ENCODE measurements around the gene HUWE1. TPM values are rescaled to one million over a fixed set of nuclear protein-coding genes. Genes with fewer than 3 reads are reported as not detected.

Gene HUWE1
- total RNA-seq, 1 donor from 2014 or later: 108 TPM

DNA sequence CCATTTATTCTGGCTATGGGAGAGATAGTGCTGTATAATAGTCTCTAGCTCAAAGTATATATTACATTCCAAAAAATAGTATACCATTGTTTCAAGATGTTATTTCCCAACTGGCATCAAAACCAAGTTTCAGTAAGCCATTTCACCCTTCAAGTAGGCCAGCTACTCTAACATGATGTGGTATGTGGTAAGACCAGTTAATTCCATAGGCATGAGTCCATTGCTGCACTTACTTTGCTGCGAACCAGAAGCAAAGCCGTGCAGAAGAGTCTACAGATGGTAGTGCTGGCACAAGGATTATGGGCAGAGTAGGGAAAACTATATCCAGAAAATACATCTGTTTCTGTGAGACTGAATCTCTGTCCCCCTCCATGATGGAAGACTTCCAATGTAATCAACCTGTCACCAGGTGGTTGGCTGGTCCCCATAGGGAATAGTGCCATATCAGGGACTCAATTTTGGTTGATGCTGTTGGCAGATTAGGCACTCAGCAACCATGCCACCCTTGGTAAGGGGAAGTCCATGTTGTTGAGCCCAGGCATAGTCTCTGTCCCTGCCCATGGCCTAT is 202.6 kb downstream of the HUWE1 start:
- peaks cover 0 to 2% (median 0%) of the 10 kb centered on the region in 3 donors for H3K4me1 ChIP-seq (ENCODE audit: control insufficient read depth in 3 of 3, insufficient read depth in 3 of 3, low read length in 3 of 3)
- peaks cover 0 to 4% (median 0%) of the 10 kb centered on the region in 3 donors for H3K27me3 ChIP-seq (ENCODE audit: control insufficient read depth in 3 of 3, insufficient read depth in 3 of 3, low read length in 3 of 3)

DNA sequence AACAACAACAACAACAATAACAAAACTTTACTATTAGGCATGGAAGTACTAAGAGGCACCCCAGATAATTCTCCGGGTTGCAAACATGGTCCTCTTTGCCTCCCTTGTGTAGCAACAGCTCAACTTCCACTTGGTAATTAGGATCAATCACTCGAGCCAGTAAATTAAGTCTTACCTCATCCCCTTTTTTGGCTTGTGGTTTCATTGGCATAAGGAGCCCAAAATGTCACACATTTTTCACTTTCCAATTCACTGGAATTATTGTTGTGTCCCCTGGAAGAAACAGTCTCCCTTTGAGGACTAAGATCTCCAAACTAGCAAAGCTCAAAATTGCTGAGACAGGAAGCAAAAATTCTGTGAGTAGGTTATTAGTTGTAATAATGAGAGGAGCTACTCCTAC is 203.1 kb downstream of the HUWE1 start:
- Histone ChIP-seq H3K4me1 (ENCODE audit: control insufficient read depth in 3 of 3, insufficient read depth in 3 of 3, low read length in 3 of 3) (peaks cover 0 to 2% (median 0%) of the 10 kb centered on the region in 3 donors), H3K9me3 (ENCODE audit: control insufficient read depth in 3 of 3, low read length in 3 of 3) (no peaks in the 10 kb centered on the region), H3K9ac (ENCODE audit: low read depth in 1 of 3, low read length in 3 of 3) (no peak overlapping the region), H3K27ac (ENCODE audit: low read depth, low read length) (no peak overlapping the region), H3K36me3 (ENCODE audit: control insufficient read depth in 3 of 3, insufficient read depth in 3 of 3, low read length in 3 of 3) (no peaks in the 10 kb centered on the region), H3K27me3 (ENCODE audit: control insufficient read depth in 3 of 3, insufficient read depth in 3 of 3, low read length in 3 of 3) (peaks cover 0 to 2% (median 0%) of the 10 kb centered on the region in 3 donors), H3K4me3 (ENCODE audit: low read length in 3 of 3) (no peak overlapping the region)

More for the DNA sequence above, 202.6 kb downstream of the HUWE1 start:
- H3K27ac ChIP-seq (ENCODE audit: low read depth, low read length): no peak overlapping the region
- no peak overlapping the region for H3K9ac ChIP-seq (ENCODE audit: low read depth in 1 of 3, low read length in 3 of 3)
- no peak overlapping the region for H3K4me3 ChIP-seq (ENCODE audit: low read length in 3 of 3)
- no peaks in the 10 kb centered on the region for H3K9me3 ChIP-seq (ENCODE audit: control insufficient read depth in 3 of 3, low read length in 3 of 3)
- H3K36me3 ChIP-seq (ENCODE audit: control insufficient read depth in 3 of 3, insufficient read depth in 3 of 3, low read length in 3 of 3): no peaks in the 10 kb centered on the region

Small RNA genes lying within 50 kb of the gene (small RNA-seq; reads per million reads assigned to genes)
- gene MIR98 (1,011 reads per million, percentile 99 among the genes with 10 or more reads in this experiment), gene MIRLET7F2 (374 reads per million, percentile 98 among the genes with 10 or more reads in this experiment)

Measured in skeletal muscle tissue (tissue), 5 donors.